Activated naive CD4-positive, alpha-beta T cell treated with anti-CD3 and anti-CD28 coated beads, Interleukin-2, amount 50 U/mL, for 24 hours (primary cell): ENCODE data around the gene AHNAK.
A peak's percentile ranks its signal among the peaks of the same experiment; 100 is the strongest.

ENCODE experiments used
- H3K27ac Mint-ChIP-seq: one replicate; pipeline ENCODE4 v1.8.0; 2021; ENCODE audit warnings: mild to moderate bottlenecking, mixed read lengths
- H3K27me3 Mint-ChIP-seq: one replicate; pipeline ENCODE4 v1.8.0; 2021; ENCODE audit warnings: mixed read lengths
- H3K36me3 Mint-ChIP-seq: one replicate; pipeline ENCODE4 v1.8.0; 2021; ENCODE audit warnings: mixed read lengths
- H3K4me1 Mint-ChIP-seq: one replicate; pipeline ENCODE4 v1.8.0; 2021; ENCODE audit warnings: mixed read lengths
- H3K4me3 Mint-ChIP-seq: one replicate; pipeline ENCODE4 v1.8.0; 2021; ENCODE audit warnings: mild to moderate bottlenecking, mixed read lengths
- H3K9me3 Mint-ChIP-seq: one replicate; pipeline ENCODE4 v1.8.0; 2021; ENCODE audit warnings: mixed read lengths

The AHNAK gene

DNA sequence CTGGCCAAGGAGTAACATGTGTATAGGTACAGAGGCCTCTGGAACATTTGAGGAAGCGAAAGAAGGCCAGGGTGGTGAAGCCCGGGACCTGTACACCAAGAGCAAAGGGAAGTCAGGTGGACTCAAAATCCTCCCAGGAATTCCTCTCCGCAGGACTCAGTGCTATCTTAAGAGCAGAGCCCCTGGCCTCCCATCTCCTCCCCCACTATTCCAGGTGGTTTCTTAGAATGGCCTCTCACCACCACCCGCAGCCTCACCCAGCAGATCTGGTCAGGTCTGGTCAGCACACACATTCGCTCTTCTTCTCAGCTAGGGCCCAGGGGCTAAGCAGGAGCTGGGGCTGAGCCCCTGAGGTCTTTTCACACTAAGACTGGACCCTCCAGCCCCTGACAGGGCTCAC is 68.7 kb downstream of the AHNAK start:
- no peaks in the 10 kb centered on the region for H3K9me3 Mint-ChIP-seq
- H3K4me1 Mint-ChIP-seq, result no peaks in the 10 kb centered on the region
- H3K4me3 Mint-ChIP-seq, result no peak overlapping the region
- no peak overlapping the region for H3K27ac Mint-ChIP-seq
- no peaks in the 10 kb centered on the region for H3K36me3 Mint-ChIP-seq
- H3K27me3 Mint-ChIP-seq, result no peaks in the 10 kb centered on the region

DNA sequence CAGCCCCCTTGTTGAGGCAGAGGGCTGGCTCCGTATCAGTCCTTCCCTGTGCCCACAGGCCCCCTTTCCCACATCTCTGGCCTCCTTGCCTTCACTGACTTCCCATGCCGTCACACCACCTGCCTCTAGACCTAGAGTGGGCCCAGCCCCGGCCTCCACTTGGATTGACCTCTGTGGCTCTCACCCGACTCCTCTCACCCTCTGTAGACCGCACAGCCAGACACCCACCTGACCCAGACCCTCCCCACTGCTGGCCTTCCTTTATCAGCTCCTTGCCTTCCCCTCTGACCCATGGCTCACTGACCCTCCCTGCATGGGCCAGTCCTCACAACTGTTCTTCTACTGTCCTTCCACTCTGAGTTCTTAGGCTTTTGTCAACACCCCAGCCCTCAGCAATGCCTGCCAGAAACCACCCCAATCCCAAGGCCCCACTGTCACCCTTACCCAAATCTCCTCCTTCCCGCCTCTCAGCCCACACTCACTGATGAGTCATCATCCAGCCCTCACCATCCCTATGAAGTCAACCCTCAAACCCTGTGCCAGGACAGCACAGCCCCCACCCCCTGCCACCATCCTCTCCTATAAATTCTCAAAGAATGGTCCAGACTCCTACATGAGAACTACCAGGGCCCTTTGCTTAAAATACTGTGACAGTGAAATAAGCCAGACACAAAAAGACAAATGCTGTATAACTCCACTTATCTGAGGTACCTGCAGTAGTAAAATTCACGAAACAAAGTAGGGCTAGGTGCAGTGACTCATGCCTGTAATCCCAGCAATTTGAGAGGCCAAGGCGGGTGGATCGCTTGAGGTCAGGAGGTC is 74.3 kb downstream of the AHNAK start:
- Mint-ChIP-seq H3K4me3 (no peak overlapping the region), H3K36me3 (no peaks in the 10 kb centered on the region), H3K4me1 (no peaks in the 10 kb centered on the region), H3K27me3 (no peaks in the 10 kb centered on the region), H3K9me3 (no peaks in the 10 kb centered on the region), H3K27ac (no peak overlapping the region)

DNA sequence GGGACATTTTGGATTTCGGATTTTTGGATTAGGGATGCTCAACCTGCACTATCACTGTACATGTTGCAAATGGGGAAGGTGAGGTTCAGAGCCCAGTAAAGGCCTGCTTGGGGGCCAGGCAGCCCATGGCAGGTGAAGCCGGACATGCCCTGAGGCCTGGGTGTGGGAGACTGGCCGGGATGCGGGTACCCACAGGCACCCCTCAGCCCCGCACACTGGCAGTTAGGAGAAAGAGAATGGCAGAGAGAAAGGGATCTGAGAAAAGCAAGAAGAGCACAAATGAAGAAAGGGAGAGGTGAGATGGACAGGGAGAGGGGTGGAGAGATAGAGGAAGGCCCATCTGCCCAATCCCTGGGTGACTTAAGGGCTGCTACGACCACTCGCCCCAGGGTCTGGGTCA is 75.0 kb downstream of the AHNAK start:
- no peaks in the 10 kb centered on the region for H3K9me3 Mint-ChIP-seq
- H3K4me1 Mint-ChIP-seq, result no peaks in the 10 kb centered on the region
- H3K36me3 Mint-ChIP-seq, result no peaks in the 10 kb centered on the region
- H3K4me3 Mint-ChIP-seq, result no peak overlapping the region
- no peak overlapping the region for H3K27ac Mint-ChIP-seq
- H3K27me3 Mint-ChIP-seq, result no peaks in the 10 kb centered on the region

DNA sequence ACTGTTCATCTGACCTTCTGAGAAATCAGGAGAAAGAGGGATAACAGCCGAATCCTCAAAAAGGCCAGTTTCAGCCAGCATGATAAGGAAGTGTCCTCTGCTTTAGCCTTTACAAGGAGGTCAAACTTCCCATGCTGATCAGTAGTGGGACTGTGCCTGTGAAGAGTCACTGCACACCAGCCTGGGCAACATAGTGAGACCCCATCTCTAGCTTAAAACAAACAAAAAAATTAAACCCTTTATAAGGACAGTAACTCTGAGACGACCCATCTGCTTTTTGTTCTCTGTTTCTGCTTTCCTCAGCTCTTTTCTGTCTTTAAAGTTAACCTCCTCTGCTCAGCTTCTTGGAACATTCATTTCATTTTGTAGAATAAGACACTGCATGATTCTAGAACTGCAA is 78.0 kb downstream of the AHNAK start:
- no peaks in the 10 kb centered on the region for H3K27me3 Mint-ChIP-seq
- H3K4me3 Mint-ChIP-seq, result no peak overlapping the region
- no peaks in the 10 kb centered on the region for H3K36me3 Mint-ChIP-seq
- H3K9me3 Mint-ChIP-seq, result no peaks in the 10 kb centered on the region
- H3K27ac Mint-ChIP-seq, result no peak overlapping the region
- H3K4me1 Mint-ChIP-seq, result no peaks in the 10 kb centered on the region

DNA sequence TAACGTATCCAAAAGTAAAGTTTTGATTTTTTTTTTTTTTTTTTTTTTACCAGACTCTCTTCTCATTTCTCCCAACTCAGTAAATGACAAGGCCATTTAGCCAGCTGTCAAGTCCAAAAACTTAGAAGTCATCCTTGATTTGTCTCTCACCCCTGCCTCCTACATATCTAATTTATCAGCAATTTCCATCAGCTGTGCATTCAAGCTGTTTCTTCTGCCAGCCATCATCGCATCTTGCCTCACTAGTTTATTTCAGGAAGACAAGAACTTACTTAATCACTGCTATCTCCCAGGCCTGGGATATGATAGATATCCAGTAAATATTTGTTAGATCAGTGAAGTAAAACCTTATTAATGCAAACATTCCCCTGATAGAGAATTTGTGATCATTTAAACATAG is 80.2 kb downstream of the AHNAK start:
- H3K4me3 Mint-ChIP-seq, result no peak overlapping the region
- no peak overlapping the region for H3K27ac Mint-ChIP-seq
- no peaks in the 10 kb centered on the region for H3K36me3 Mint-ChIP-seq
- H3K27me3 Mint-ChIP-seq, result no peaks in the 10 kb centered on the region
- H3K9me3 Mint-ChIP-seq, result no peaks in the 10 kb centered on the region
- no peaks in the 10 kb centered on the region for H3K4me1 Mint-ChIP-seq

DNA sequence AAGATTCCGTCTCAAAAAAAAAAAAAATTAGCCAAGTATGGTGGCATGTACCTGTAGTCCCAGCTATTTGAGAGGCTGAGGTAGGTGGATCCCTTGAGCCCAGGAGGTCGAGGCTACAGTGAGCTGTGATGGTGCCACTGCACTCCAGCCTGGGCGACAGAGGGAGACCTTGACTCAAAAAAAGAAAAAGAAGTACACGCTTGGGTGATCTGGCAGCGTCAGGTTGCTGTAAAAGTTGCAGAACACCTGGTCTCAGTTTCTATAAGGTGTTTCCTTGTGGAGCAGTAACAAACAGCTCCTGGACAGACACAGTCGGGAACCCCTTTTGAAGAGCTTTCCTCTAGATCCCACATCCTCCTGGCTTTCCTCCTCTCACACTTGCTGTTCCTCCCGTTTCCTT is 82.0 kb downstream of the AHNAK start:
- Mint-ChIP-seq H3K27me3 (no peaks in the 10 kb centered on the region), H3K4me3 (no peak overlapping the region), H3K36me3 (no peaks in the 10 kb centered on the region), H3K9me3 (no peaks in the 10 kb centered on the region), H3K27ac (no peak overlapping the region), H3K4me1 (no peaks in the 10 kb centered on the region)

DNA sequence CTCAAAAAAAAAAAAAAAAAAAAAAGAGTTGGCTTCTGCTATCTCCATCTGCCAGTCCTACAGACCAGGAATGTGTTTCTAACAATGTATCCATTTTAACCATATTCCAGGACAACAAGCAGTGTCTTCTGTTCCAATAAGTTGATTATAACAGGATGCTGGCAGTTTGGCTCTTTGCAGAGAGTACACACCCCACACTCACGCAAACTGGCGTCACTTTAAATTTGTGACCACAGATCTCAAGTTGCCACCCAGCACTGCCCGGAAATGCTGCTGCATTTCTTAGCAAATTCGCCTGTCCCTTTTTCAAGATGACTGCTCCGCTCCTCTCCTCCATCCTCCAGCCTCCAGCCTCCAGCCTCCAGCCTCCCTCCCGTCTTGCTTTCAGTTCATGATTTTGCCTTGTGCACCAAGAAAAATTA is 83.5 kb downstream of the AHNAK start:
- no peaks in the 10 kb centered on the region for H3K4me1 Mint-ChIP-seq
- H3K27me3 Mint-ChIP-seq, result no peaks in the 10 kb centered on the region
- H3K27ac Mint-ChIP-seq, result peak overlapping the region; percentile 19
- no peaks in the 10 kb centered on the region for H3K36me3 Mint-ChIP-seq
- H3K4me3 Mint-ChIP-seq, result no peak overlapping the region
- no peaks in the 10 kb centered on the region for H3K9me3 Mint-ChIP-seq

DNA sequence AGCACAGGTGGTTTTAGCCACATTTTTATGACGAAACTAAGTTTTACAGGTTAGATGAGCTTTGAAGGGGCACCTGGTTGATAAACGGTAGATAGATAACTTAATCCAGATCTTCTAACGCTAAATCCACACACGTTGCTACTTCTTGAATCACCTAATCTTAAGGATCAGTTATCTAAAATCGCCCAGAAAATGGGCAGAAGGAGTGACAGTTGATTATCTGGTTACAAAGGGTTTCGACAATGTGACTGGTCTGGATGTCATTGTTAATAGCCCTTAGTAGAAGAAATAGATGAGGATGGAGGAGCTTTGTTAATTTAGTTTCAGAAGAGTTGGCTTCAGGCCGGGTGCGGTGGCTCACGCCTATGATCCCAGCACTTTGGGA is 84.1 kb downstream of the AHNAK start:
- Mint-ChIP-seq H3K4me3 (no peak overlapping the region), H3K9me3 (no peaks in the 10 kb centered on the region), H3K4me1 (no peaks in the 10 kb centered on the region), H3K27ac (no peak overlapping the region), H3K27me3 (no peaks in the 10 kb centered on the region), H3K36me3 (no peaks in the 10 kb centered on the region)

DNA sequence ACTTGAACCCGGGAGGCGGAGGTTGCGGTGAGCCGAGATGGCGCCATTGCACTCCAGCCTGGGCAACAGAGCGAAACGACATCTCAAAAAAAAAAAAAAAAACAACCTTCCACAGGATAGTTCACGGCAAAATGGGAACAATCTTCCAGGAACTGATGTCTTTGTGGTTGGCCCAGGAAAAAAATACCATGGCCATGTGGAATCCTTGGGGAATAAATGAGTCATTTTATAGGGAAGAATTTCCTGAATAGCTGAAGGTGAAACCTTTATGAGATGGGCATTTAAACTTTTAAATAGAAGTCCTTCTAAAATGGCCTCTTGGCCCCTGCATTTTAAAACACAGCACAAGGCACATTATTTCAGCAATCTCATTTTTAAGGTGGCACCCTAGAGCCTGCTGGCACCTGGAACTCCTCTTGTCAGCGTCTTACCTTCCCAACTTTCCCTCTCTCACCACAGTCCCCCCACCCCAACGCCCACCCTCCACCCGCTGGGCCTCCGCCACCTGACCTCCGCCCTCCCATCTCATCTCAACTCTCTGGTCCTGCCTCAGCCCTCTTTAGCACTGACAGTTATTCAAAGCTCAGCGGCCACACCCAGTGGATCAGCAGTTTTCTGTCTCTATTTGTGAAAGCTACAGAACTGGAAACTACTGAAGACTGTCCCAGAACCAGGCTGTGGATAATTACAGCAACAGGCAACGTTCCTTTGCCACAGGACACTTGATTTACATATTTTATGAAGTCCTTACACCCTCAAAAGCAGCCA is 84.7 kb downstream of the AHNAK start:
- H3K4me1 Mint-ChIP-seq, result no peaks in the 10 kb centered on the region
- H3K27me3 Mint-ChIP-seq, result no peaks in the 10 kb centered on the region
- no peak overlapping the region for H3K27ac Mint-ChIP-seq
- H3K36me3 Mint-ChIP-seq, result no peaks in the 10 kb centered on the region
- no peaks in the 10 kb centered on the region for H3K9me3 Mint-ChIP-seq
- no peak overlapping the region for H3K4me3 Mint-ChIP-seq

DNA sequence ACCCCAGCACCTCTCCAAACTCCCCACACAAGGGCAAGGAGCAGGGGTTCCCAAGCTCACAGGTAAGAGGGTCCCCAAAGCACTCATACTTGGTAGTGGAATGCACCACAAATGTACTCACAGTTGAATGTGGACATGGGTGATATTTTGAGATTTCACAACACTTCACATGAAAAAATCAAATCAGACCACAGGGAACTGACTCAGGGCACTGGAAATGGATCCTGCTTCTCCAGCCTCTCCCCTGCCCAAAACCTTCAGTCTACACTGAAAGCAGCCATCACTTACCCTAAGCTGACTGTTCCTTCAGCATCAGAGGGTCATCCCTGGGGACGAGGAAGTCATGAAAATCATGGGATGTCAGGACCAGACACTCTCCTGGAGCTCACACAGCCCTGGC is 87.5 kb downstream of the AHNAK start:
- no peaks in the 10 kb centered on the region for H3K36me3 Mint-ChIP-seq
- no peak overlapping the region for H3K27ac Mint-ChIP-seq
- H3K4me3 Mint-ChIP-seq, result no peak overlapping the region
- no peaks in the 10 kb centered on the region for H3K4me1 Mint-ChIP-seq
- H3K9me3 Mint-ChIP-seq, result no peaks in the 10 kb centered on the region
- no peaks in the 10 kb centered on the region for H3K27me3 Mint-ChIP-seq

DNA sequence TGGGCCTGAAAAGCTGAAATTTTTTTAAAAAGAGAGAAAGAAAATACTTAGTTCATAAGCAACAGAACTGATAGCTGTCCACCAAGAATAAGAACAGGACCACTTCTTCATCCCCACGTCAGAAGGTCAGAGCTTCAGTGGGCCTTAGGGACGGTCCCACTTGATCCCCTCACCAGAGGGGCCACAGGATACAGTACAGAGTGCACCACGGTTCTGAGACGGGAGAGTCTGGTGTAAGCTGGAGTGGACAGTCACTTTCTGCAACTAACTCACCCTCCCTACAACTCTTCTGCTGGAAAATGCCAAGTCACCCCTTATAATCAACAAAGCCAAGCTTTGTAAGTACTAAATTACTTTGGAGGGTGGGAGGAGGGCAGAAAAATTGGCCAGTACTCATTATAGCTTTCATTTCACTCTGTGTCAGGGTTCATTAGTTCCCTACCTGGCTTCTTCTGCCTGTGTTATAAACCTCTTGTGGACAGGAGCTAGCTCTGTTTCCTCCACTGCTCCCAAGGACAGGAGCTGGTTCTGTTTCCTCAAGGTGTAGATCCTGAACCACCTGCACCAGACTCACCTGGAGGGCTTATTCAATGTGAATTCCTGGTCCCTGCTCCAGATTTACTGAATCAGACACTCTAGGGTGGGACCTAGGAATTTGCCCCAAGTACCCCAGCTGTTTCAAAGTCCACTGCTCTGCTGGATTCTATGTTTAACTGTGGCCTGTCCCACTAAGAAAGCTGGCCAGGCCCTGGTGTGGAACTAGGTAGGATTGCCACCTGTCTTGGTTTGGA is 88.2 kb downstream of the AHNAK start:
- Mint-ChIP-seq H3K9me3 (no peaks in the 10 kb centered on the region), H3K27me3 (no peaks in the 10 kb centered on the region), H3K4me3 (no peak overlapping the region), H3K36me3 (no peaks in the 10 kb centered on the region), H3K27ac (no peak overlapping the region), H3K4me1 (no peaks in the 10 kb centered on the region)

DNA sequence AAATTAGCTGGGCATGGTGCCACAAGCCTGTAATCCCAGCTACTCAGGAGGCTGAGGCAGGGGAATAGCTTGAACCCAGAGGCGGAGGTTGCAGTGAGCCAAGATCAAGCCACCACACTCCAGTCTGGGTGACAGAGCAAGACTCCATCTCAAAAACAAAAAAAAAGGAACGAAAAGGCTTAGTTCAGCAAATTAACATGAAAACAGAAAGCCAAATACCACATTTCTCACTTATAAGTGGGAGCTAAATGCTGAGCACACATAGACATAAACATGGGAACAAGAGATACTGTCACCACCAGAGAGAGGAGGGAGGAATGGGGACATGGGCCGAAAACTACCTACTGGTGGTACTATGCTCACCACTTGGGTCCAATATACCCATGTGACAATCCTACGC is 89.1 kb downstream of the AHNAK start:
- Mint-ChIP-seq H3K4me1 (no peaks in the 10 kb centered on the region), H3K27ac (no peak overlapping the region), H3K4me3 (no peak overlapping the region), H3K27me3 (no peaks in the 10 kb centered on the region), H3K9me3 (no peaks in the 10 kb centered on the region), H3K36me3 (no peaks in the 10 kb centered on the region)

DNA sequence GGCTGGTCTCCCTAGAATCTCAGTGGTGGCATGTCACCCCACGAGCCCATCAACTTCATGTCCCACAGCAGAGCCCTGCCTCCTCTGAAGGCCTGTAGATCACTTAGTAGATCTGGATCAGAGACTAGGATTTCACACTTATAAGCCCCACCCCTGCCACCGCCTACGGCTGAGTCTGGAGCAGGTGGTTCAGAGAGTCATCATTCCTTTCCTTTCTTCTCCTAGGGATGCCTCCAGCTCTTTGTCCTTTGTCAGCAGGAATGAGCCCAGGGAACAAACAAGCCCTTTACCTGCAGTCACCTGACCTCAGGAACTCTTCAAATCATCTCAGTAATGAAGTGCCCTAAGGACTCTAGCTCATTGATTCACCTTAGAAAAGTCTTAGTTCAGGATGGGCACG is 90.0 kb downstream of the AHNAK start:
- Mint-ChIP-seq H3K4me1 (no peaks in the 10 kb centered on the region), H3K4me3 (no peak overlapping the region), H3K27ac (no peak overlapping the region), H3K27me3 (no peaks in the 10 kb centered on the region), H3K9me3 (no peaks in the 10 kb centered on the region), H3K36me3 (no peaks in the 10 kb centered on the region)

DNA sequence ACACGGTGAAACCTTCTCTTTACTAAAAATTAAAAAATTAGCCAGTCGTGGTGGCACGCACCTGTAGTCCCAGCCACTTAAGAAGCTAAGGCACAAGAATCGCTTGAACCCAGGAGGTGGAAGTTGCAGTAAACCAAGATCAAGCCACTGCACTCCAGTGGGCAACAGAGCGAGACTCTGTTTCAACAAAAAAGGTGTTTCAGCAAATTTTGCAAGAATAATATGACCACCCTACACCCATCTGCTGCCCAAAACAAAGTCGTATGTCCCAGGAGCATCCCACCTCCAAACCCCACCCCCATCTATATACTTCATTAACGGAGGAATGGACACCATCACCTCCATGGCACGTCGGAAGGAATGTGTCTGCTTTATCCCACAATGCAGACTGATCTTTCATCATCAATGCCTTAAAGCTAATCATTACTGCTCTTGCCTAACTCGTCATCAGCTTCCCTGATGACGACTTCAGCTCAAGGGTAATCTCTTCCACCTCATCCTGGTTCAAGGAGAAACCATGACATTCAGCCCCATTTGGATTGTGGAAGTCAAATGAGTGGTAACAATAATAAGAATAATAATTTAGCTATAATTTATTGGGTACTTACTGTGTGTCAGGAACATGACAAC is 93.7 kb downstream of the AHNAK start:
- no peaks in the 10 kb centered on the region for H3K36me3 Mint-ChIP-seq
- H3K4me3 Mint-ChIP-seq, result no peak overlapping the region
- no peaks in the 10 kb centered on the region for H3K27me3 Mint-ChIP-seq
- no peak overlapping the region for H3K27ac Mint-ChIP-seq
- H3K4me1 Mint-ChIP-seq, result no peaks in the 10 kb centered on the region
- no peaks in the 10 kb centered on the region for H3K9me3 Mint-ChIP-seq

DNA sequence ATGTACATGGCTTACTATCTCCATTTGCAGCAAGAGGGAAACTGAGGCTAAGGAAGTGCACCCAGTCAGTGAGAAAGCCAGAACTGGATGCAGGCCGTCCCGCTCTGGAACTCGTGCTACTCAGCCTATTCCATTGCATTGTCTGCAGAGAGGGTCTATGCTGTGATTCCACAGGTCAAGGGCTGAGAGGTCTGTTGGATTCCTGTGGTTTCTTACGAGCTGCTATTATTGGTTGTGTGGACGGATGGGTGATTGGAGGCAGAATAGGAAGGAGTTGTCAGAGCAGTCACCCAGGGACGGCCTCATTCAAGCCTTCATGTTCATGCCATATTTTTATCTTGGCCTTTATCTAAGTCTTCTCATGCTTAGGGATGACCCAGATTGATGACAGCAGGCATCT is 94.3 kb downstream of the AHNAK start:
- H3K27me3 Mint-ChIP-seq, result no peaks in the 10 kb centered on the region
- H3K27ac Mint-ChIP-seq, result no peak overlapping the region
- no peaks in the 10 kb centered on the region for H3K9me3 Mint-ChIP-seq
- no peaks in the 10 kb centered on the region for H3K4me1 Mint-ChIP-seq
- H3K4me3 Mint-ChIP-seq, result no peak overlapping the region
- H3K36me3 Mint-ChIP-seq, result no peaks in the 10 kb centered on the region

DNA sequence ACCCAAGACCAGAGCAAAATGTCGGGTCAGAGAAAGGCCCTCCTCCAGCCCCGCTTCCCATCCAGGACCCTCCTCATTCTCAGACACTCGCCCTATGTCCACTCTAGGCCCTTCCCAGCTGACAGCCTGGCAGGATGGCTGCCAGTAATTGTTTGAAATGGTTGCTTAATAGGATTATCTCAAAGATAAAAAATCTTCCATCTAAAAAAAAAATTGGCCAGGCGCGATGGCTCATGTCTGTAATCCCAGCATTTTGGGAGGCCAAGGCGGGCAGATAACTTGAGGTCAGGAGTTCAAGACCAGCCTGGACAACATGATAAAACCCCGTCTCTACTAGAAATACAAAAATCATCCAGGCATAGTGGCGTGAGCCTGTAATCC is 95.4 kb downstream of the AHNAK start:
- no peak overlapping the region for H3K27ac Mint-ChIP-seq
- no peaks in the 10 kb centered on the region for H3K9me3 Mint-ChIP-seq
- no peak overlapping the region for H3K4me3 Mint-ChIP-seq
- H3K27me3 Mint-ChIP-seq, result peaks cover 4% of the 10 kb centered on the region
- H3K36me3 Mint-ChIP-seq, result no peaks in the 10 kb centered on the region
- no peaks in the 10 kb centered on the region for H3K4me1 Mint-ChIP-seq
